AG08396 (cell line): ENCODE data around the gene PTCH2.

Experiments
- DNase-seq: peaks from one replicate; pipeline ENCODE4 v3.0.0; 2012; ENCODE audit warnings: low spot score, mixed read lengths

The PTCH2 gene

DNA sequence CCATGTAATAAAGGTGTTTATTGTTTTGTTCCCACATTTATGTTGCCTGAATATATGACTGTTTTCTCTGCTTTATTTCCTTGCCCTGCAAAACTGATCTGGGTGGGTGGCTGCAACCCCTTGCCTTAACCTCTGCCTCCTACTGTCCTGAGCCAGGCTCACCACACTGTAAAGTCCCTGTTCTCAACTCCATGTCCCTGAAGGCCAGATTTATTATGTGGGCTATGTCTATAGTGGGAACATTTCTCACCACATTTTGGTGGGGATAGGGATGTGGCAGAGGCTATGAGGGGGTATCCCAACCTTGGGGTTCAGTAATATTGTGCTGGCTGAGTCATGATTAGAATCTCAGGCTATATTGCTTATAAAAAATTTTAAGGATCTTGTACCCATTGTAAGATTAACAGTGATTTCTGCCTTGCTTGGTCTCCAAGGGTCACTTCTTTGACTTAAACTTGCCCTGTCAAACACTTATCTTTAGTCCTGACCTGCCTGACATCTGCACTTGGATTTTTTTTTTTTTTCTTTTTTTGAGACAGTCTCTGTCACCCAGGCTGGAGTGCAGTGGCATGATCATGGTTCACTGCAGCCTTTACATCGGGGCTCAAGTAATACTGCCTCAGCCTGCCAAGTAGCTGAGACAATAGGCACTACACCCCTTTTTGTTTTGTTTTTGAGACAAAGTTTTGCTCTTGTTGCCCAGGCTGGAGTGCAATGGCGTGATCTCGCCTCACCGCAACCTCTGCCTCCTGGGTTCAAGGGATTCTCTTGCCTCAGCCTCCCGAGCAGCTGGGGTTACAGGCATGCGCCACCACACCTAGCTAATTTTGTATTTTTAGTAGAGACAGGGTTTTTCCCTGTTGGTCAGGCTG lies 64.1 kb downstream of the PTCH2 start:
- no peak for DNase-seq

- no peak for DNase-seq
Observed at GRCh38 chr1:44777969-44778635, 65.0 kb downstream of the PTCH2 start.

DNA sequence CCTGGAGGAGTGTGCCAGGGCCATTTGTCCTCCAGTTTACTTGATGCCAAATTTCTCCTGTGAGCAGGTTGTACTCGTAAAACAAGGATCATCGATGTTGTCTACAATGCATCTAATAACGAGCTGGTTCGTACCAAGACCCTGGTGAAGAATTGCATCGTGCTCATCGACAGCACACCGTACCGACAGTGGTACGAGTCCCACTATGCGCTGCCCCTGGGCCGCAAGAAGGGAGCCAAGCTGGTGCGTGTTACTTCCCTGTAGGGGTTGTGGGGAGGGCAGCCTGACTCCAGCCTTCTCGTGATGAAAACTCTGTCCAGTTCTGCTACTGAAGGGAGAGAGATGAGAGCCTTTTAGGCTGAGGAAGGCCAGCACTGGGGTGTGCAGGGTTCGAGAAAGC lies 65.5 kb downstream of the PTCH2 start:
- DNase-seq: no peak

DNA sequence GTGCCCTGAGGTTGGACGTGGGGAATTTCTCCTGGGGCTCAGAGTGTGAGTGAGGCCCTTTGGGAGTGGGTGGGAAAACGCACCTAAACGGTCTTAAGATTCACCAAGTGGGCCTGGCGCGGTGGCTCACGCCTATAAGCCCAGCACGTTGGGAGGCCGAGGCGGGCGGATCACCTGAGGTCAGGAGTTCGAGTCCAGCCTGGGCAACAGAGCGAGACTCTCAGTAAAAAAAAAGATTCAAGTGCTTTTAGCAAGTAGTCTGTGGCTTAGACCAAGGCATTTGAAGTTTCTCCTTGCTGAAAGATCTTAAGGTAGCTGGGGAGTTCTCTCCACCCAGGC lies 66.4 kb downstream of the PTCH2 start:
- no peak for DNase-seq

- DNase-seq: no peak
Observed at GRCh38 chr1:44775930-44776729, 66.9 kb downstream of the PTCH2 start.

GRCh38 chr1:44775078-44775929 lies 67.7 kb downstream of the PTCH2 start, which contains the start of gene RPS8:
Gene RPS8 (plus strand): TSS chr1:44775540. CDS start chr1:44775597, 57 bp downstream.
- DNase-seq: peak; percentile 90
